PFSK-1 (cell line): ENCODE results near the gene GP2.

ENCODE experiments used
- FOXP2 ChIP-seq: optimal IDR thresholded peaks from 2 replicates; pipeline ENCODE3; 2011; ENCODE audit warnings: borderline replicate concordance, control low read depth, inconsistent platforms; ENCODE audit not compliant: insufficient read depth; ENCODE audit errors: extremely low read length, extremely low read depth
- POLR2AphosphoS5 ChIP-seq: IDR thresholded peaks from 2 replicates; pipeline ENCODE4 v1.6.1; 2012; ENCODE audit warnings: low read depth, mild to moderate bottlenecking, control low read depth, low read length, moderate library complexity
- SIN3A ChIP-seq: IDR thresholded peaks from 2 replicates; pipeline ENCODE4 v1.6.1; 2012; ENCODE audit warnings: mild to moderate bottlenecking, low read length, moderate library complexity, borderline replicate concordance; ENCODE audit not compliant: insufficient read depth
- TAF1 ChIP-seq: IDR thresholded peaks from 2 replicates; pipeline ENCODE4 v1.6.1; 2012; ENCODE audit warnings: low read length, control low read depth, borderline replicate concordance; ENCODE audit not compliant: insufficient read depth
- TF ChIP-seq, protein P1 (sequence below), 2 experiments: IDR thresholded peaks; 2 replicates each; pipeline versions ENCODE4 v1.6.1 to v1.8.0; 2011 to 2012; ENCODE audit warnings: low read depth in 2 of 2, low read length in 2 of 2, control low read depth in 1 of 2, inconsistent platforms in 1 of 2, mild to moderate bottlenecking in 1 of 2, moderate library complexity in 1 of 2; ENCODE audit not compliant: insufficient read depth in 1 of 2

The GP2 gene

GRCh38 chr16:20314575-20314974 lies 12.7 kb downstream of the GP2 start:
- no peak for TF ChIP-seq SIN3A
- no peak for TF ChIP-seq POLR2AphosphoS5
- TF ChIP-seq, protein P1, sequence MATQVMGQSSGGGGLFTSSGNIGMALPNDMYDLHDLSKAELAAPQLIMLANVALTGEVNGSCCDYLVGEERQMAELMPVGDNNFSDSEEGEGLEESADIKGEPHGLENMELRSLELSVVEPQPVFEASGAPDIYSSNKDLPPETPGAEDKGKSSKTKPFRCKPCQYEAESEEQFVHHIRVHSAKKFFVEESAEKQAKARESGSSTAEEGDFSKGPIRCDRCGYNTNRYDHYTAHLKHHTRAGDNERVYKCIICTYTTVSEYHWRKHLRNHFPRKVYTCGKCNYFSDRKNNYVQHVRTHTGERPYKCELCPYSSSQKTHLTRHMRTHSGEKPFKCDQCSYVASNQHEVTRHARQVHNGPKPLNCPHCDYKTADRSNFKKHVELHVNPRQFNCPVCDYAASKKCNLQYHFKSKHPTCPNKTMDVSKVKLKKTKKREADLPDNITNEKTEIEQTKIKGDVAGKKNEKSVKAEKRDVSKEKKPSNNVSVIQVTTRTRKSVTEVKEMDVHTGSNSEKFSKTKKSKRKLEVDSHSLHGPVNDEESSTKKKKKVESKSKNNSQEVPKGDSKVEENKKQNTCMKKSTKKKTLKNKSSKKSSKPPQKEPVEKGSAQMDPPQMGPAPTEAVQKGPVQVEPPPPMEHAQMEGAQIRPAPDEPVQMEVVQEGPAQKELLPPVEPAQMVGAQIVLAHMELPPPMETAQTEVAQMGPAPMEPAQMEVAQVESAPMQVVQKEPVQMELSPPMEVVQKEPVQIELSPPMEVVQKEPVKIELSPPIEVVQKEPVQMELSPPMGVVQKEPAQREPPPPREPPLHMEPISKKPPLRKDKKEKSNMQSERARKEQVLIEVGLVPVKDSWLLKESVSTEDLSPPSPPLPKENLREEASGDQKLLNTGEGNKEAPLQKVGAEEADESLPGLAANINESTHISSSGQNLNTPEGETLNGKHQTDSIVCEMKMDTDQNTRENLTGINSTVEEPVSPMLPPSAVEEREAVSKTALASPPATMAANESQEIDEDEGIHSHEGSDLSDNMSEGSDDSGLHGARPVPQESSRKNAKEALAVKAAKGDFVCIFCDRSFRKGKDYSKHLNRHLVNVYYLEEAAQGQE (IDR thresholded peaks at IDR 0.05; ENCODE audit: insufficient read depth in 1 of 2, low read depth in 2 of 2, low read length in 2 of 2), result no peak
- no peak for TF ChIP-seq FOXP2
- no peak for TF ChIP-seq TAF1

- TF ChIP-seq POLR2AphosphoS5, result no peak
- TF ChIP-seq, protein P1 (IDR thresholded peaks at IDR 0.05; ENCODE audit: insufficient read depth in 1 of 2, low read depth in 2 of 2, low read length in 2 of 2), result no peak
- TF ChIP-seq TAF1, result no peak
- no peak for TF ChIP-seq FOXP2
- no peak for TF ChIP-seq SIN3A
Measured at GRCh38 chr16:20313741-20314140, 13.6 kb downstream of the GP2 start.

GRCh38 chr16:20311548-20311947 lies 15.8 kb downstream of the GP2 start:
- TF ChIP-seq FOXP2 (no peak), POLR2AphosphoS5 (no peak), SIN3A (no peak), TAF1 (no peak)
- TF ChIP-seq, protein P1 (IDR thresholded peaks at IDR 0.05; ENCODE audit: insufficient read depth in 1 of 2, low read depth in 2 of 2, low read length in 2 of 2), result no peak

GRCh38 chr16:20310421-20311395 lies 16.6 kb downstream of the GP2 start:
- TF ChIP-seq, protein P1 (IDR thresholded peaks at IDR 0.05; ENCODE audit: insufficient read depth in 1 of 2, low read depth in 2 of 2, low read length in 2 of 2), result no peak
- TF ChIP-seq SIN3A (no peak), FOXP2 (no peak), TAF1 (no peak), POLR2AphosphoS5 (no peak)

- TF ChIP-seq SIN3A (no peak), FOXP2 (no peak), POLR2AphosphoS5 (no peak), TAF1 (no peak)
- TF ChIP-seq, protein P1 (IDR thresholded peaks at IDR 0.05; ENCODE audit: insufficient read depth in 1 of 2, low read depth in 2 of 2, low read length in 2 of 2), result no peak
Measured at GRCh38 chr16:20309786-20310185, 17.5 kb downstream of the GP2 start.
